ENCODE measurements around the gene TTC28.

The TTC28 gene

GRCh38 chr22:28030473-28030872 is 649.2 kb downstream of the TTC28 start:
- no peaks in the 10 kb centered on the region for H3K27me3 ChIP-seq (replicated peaks)
- H3K4me3 ChIP-seq (ENCODE audit: low read depth, low read length), result no peak overlapping the region
- no peak for DNase-seq
- TF ChIP-seq CTCF (IDR thresholded peaks at IDR 0.05; ENCODE audit: low read depth, low read length, missing control alignments), result no peak
- in situ Hi-C loops (cut with HindIII; ENCODE audit: low pct_ligation_motif_present, low sequenced_read_pairs), result no loop called here
- no peak overlapping the region for H3K27ac ChIP-seq
- H3K36me3 ChIP-seq (replicated peaks), result no peaks in the 10 kb centered on the region

GRCh38 chr22:28029956-28030355 is 649.7 kb downstream of the TTC28 start:
- H3K27ac ChIP-seq, result no peak overlapping the region
- H3K4me3 ChIP-seq (ENCODE audit: low read depth, low read length), result no peak overlapping the region
- no peak for DNase-seq
- no peak for TF ChIP-seq CTCF (IDR thresholded peaks at IDR 0.05; ENCODE audit: low read depth, low read length, missing control alignments)
- in situ Hi-C loops (cut with HindIII; ENCODE audit: low pct_ligation_motif_present, low sequenced_read_pairs), result no loop called here
- no peaks in the 10 kb centered on the region for H3K27me3 ChIP-seq (replicated peaks)
- H3K36me3 ChIP-seq (replicated peaks), result no peaks in the 10 kb centered on the region

GRCh38 chr22:28029201-28029948 is 650.3 kb downstream of the TTC28 start:
- no peak for TF ChIP-seq CTCF (IDR thresholded peaks at IDR 0.05; ENCODE audit: low read depth, low read length, missing control alignments)
- peak; percentile 27 for DNase-seq
- in situ Hi-C loops (cut with HindIII; ENCODE audit: low pct_ligation_motif_present, low sequenced_read_pairs), result no loop called here
- H3K36me3 ChIP-seq (replicated peaks), result no peaks in the 10 kb centered on the region
- H3K4me3 ChIP-seq (ENCODE audit: low read depth, low read length), result no peak overlapping the region
- H3K27ac ChIP-seq, result no peak overlapping the region
- H3K27me3 ChIP-seq (replicated peaks), result no peaks in the 10 kb centered on the region

GRCh38 chr22:28027453-28028448 is 651.9 kb downstream of the TTC28 start:
- no peak for DNase-seq
- no peak for TF ChIP-seq CTCF (IDR thresholded peaks at IDR 0.05; ENCODE audit: low read depth, low read length, missing control alignments)
- in situ Hi-C loops (cut with HindIII; ENCODE audit: low pct_ligation_motif_present, low sequenced_read_pairs), result no loop called here
- Histone ChIP-seq H3K27me3 (replicated peaks) (no peaks in the 10 kb centered on the region), H3K27ac (no peak overlapping the region), H3K36me3 (replicated peaks) (no peaks in the 10 kb centered on the region), H3K4me3 (ENCODE audit: low read depth, low read length) (no peak overlapping the region)

GRCh38 chr22:28025866-28026575 is 653.6 kb downstream of the TTC28 start:
- DNase-seq, result no peak
- H3K4me3 ChIP-seq (ENCODE audit: low read depth, low read length), result no peak overlapping the region

More at GRCh38 chr22:28025866-28026575, 653.6 kb downstream of the TTC28 start:
- no peaks in the 10 kb centered on the region for H3K36me3 ChIP-seq (replicated peaks)
- no peak overlapping the region for H3K27ac ChIP-seq
- no peak for TF ChIP-seq CTCF (IDR thresholded peaks at IDR 0.05; ENCODE audit: low read depth, low read length, missing control alignments)
- H3K27me3 ChIP-seq (replicated peaks), result no peaks in the 10 kb centered on the region
- in situ Hi-C loops (cut with HindIII; ENCODE audit: low pct_ligation_motif_present, low sequenced_read_pairs), result no loop called here

Data from brain microvascular endothelial cell (primary cell).